CD4-positive, alpha-beta T cell treated with Interferon alpha-2 for 1 hour (primary cell): ENCODE results near the gene WASHC4.

Source experiments
- DNase-seq, 2 donors: peaks; one replicate each; pipeline ENCODE4 v3.0.0-alpha.2; 2020 to 2022

WASHC4 gene

DNA sequence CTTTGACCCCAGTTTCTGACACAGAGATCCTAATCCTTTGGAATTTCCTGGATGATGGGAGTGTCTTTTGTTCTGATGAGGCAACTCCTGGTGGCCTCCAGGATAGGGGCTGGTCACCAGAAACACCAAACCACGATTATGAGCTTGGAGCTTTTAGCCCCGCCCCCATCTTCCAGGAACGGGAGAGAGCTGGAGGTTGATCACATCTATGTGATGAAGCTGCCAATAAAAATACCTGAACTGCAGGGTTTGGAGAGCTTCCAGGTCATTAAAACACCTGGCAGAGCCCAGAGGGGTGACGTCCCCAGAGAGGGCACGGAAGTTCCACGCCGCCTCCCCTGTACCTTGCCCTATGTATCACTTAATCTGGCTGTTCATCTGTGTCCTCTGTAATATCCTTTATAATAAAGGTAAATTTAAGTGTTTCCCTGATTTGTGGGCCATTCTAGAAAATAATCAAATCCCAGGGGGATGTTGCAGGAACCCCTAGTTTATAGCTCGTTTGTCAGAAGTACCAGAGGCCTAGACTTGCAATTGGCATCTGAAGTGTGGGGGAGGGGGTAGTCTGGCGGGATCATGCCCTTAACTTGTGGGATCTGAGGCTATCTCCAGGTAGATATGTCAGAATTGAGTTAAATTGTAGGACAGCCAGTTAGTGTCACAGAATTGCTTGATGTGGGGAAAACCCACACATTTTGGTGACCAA is 107.3 kb downstream of the WASHC4 start:
- no peak for DNase-seq

GRCh38 chr12:105218434-105218833 is 110.9 kb downstream of the WASHC4 start:
- no peak for DNase-seq
